Stimulated activated CD8-positive, alpha-beta memory T cell treated with anti-CD3 and anti-CD28 coated beads, Interleukin-15, amount 100 ng/mL, for 4 hours (primary cell): ENCODE results near the gene PYM1.
"Not testable (repeated sequence)": the region's sequence is repeated elsewhere in the genome, so short reads cannot be mapped to it uniquely, and the experiment has no call there.

Experiments
- DNase-seq, 2 donors: peaks; one replicate each; pipeline ENCODE4 v3.0.0-alpha.2; 2020; ENCODE audit warnings: low read depth in 2 of 2

The PYM1 gene

DNA sequence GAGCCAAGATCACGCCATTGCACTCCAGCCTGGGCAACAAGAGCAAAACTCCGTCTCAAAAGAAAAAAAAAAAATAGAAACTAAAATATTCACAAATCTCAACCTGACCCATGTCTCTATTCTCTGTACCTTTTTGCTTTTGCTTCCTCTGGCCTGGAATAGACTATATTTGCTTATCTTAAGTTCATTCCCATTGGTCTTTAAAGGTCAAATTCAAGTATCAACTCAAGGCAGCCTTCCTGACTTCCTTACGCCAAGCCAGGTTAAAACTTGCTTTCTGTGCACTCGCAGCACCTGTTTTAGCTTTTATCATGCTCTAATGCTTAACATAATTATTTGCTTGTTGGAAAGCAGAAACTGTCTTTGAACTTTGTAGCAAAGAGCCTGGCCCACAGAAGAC, 14.8 kb downstream of the PYM1 start:
- no peak for DNase-seq

DNA sequence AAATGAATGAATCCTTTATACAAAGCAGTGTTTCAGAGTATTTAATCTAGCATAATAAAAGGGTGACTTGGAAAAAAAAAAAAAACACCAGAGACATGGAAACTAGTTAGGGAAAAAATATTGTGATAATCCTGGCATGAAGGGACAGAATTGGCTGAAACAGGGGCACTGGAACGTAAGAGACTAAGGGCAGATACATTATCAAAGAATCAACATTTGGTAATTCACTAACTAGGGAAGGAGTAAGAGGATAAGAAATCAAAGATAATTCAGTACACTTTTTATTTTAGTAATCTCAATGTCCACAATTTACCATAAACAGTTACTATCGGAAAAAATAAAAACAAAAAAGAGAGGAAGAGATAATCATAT, 18.2 kb downstream of the PYM1 start:
- DNase-seq = no peak

DNA sequence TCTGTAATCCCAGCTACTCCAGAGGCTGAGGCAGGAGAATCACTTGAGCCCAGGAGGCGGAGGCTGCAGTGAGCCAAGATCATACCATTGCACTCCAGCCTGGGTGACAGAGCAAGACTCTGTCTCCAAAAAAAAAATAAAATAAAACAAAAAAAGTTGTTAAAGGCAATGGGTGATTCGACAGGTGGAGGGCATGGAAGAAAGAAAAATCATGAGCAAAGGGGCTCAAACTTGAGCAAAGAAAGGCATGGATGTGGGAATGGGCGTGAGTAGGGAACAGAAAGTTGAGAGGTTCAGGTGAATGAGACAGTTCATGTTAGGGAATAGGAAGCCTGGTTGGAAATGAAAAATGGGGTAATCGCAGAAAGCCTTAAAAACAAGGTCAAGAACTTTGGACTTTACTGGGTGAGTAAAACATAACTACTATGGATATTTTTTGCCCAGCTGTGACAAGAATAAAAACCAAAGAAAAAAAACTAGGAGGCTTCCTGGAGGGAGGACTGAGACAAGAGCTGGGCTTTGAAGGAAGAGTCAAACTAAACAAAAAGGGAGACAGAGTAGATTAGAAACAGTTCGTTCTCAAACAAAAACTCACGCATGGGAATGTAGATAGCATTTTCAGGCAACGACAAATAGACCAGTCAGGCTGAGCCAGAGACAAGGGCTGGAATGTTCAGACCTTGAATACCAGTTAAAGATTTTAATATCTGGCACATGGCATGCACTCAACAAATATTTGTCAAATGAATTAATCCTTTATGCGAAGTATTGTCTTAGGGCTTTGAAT, 18.8 kb downstream of the PYM1 start:
- no peak for DNase-seq

- no peak for DNase-seq
Measured at GRCh38 chr12:55906056-55906455, 21.6 kb downstream of the PYM1 start.

DNA sequence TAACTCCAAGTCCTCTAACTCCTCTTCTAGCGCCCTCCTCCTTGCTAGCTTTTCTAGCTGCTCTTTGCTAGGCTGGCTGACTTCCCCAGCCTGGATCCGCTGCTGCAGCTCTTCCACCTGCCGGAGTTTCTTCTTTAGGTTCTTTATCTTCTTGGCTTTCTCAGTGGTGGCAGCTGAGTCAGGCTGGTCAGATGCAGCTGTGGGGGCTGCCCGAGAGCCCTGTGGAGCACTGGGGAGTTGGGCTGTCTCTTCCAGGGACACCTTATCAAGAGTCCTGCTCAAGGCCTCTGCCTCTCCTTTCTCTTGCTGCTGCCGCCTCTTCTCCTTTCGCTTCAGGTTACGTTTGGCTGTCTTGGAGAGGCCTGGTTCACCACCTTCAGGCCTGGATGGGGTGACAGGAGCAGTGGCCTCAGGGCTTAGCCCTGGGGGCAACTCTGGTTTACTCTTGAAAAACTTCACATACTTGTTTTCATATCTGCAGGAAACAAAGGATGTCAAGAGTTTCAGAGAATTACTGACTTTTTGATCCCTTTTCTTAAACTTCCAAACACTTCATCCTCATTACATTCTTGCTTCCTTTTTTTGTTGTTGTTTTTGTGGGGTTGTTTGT, 25.7 kb downstream of the PYM1 start:
- no peak for DNase-seq

DNA sequence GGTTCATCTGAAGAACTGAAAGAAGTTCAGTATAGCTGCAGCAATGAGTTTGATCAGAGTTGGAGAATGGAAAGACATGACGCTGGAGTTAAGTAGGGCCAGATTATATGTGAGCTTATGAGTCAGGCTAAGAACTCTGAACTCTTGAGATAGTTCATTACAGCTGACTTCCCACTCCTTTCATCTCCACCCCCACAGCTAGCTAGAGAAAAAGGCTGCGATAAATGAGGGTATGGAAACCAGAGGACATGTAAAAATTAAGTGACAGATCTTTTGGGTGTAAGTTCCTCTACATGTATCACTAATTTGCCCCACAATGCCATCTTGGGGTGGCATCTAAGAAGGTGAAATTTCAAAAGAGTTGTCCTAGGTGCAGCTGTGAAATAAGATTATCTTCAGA, 28.6 kb downstream of the PYM1 start:
- DNase-seq = peak in 1 of 2 donors; percentile 20

DNA sequence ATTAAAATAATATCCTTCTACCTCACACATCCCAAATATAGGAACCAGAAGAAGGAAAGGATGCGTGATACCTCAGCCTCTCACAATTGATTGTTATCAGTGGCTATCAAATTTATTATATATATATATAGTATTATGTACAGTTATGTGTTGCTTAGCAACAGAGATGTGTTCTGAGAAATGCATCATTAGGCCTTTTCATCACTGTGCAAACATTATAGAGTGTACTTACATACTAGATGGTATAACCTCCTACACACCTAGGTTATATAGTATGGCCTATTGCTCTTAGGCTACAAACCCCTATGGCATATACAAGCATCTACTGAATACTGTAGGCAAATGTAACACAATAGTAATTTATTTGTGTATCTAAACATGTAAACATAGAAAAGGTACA, 34.0 kb downstream of the PYM1 start:
- no peak for DNase-seq

DNA sequence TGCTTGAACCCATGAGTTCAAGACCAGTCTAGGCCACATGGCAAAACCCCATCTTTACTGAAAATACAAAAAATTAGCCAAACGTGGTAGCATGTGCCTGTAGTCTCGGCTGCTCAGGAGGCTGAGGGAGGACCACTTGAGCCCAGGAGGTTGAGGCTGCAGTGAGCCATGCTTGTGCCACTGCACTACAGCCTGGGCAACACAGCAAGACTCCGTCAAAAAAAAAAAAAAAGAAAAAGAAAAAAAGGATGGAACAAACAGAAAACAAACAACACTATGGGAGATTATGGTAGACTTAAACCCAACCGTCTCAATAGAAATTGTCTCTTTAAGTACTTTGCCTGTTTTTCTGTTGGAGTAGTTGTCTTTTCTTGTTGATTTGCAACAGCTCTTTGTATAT, 36.4 kb downstream of the PYM1 start:
- no peak for DNase-seq

DNA sequence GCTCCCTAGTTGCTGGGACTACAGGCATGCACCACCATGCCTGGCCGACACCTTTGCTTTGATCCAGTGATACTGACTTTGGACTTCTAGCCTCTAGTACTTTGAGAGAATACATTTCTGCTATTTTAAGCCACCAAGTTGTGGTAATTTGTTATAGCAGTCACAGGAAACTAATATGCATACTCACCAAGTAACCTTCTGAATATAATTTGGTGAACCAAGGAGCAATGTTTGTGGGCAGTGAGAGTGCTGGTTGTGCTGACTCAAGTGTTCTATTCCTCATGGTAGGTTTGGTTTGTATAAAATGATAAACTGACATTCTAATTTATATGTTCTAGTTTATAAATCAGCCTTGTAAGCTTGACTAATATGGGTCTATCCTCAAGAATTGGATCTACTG, 42.6 kb downstream of the PYM1 start:
- no peak for DNase-seq

DNA sequence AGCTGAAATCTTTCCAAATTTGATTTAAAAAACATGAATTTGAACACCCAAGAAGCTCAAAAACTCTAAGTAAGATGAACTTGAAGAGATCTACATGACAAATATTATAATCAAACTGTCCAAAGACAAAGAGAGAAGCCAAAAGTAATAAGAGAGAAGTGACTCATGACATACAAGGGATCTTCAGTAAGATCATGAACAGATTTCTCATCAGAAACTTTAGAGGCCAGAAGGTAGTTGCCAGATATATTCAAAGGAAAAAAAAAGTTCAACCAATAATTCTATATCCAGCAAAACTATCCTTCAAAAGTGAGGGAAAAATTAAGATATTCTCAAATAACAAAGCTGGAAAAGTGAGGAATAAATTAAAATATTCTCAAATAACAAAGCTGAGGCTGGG, 49.9 kb downstream of the PYM1 start:
- DNase-seq = no peak

DNA sequence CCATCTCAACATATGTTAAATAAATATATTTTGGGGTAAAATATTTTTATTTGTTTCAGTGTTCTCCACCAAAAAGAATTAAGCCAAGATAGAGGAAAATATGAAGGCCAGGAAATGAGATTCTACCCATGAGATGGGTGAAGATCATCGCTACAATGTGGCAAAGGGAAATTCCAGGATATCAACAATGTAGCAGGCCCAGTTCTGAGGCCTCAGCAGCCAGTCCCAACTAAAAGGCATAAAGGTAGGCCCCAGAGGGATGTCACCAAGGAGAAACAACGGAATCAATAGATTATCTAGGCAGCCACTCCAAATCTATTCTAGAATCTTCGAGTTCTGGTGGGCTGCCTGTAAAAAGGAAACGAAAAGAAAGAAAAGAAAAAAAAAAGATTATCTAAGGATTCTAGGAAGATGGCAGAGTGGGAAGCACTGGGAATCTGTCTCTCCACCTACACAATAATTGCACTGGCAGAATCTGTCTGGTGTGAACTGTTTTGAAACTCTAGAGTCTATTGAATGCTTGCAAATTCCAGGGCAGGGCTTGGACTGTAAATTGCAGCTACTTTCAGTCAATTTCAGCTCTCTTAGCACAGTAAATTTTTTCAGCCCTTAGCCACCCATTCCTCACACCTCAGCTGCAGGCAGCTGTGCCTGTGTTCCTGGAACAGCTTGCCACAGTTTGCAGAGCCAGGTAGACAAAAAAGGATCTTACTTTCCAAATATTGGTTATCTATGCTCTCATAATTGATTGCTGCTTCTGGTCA, 51.8 kb downstream of the PYM1 start:
- no peak for DNase-seq

- no peak for DNase-seq
Measured at GRCh38 chr12:55874443-55874842, 53.3 kb downstream of the PYM1 start.

GRCh38 chr12:55866454-55867004, 61.2 kb downstream of the PYM1 start:
- not testable (repeated sequence) for DNase-seq

GRCh38 chr12:55865327-55865726, 62.4 kb downstream of the PYM1 start:
- no peak for DNase-seq

DNA sequence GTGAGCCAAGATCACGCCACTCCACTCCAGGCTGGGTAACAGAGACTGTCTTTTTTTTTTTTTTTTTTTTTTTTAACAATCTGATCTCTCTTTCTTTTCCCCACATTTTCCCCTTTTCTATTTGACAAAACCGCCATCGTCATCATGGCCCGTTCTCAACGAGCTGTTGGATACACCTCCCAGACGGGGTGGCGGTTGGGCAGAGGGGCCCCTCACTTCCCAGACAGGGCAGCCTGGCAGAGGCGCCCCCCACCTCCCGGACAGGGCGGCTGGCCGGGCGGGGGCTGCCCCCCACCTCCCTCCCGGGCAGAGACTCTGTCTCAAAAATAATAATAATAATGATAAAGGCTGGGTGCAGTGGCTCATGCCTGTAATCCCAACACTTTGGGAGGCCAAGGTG, 64.8 kb downstream of the PYM1 start:
- DNase-seq = not testable (repeated sequence)

GRCh38 chr12:55862286-55862685, 65.4 kb downstream of the PYM1 start:
- DNase-seq = no peak

DNA sequence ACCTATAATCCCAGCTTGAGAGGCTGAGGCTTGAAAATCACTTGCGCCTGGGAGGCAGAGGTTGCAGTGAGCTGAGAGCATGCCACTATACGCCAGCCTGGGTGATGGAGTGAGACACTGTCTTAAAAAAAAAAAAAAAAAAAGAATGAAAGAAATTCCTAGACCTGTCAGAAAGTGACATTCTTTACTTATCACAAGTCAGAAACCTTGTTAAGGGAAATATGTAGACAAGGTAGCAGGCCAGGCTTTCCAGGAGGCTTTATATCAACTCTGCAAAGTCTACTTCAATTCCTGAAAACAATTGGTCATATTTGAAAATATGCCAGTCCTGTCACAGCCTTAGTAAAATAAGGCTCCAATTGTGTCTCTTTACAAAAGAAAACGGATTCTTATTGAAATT, 65.8 kb downstream of the PYM1 start:
- no peak for DNase-seq

GRCh38 chr12:55861396-55861795, 66.3 kb downstream of the PYM1 start:
- DNase-seq = no peak

DNA sequence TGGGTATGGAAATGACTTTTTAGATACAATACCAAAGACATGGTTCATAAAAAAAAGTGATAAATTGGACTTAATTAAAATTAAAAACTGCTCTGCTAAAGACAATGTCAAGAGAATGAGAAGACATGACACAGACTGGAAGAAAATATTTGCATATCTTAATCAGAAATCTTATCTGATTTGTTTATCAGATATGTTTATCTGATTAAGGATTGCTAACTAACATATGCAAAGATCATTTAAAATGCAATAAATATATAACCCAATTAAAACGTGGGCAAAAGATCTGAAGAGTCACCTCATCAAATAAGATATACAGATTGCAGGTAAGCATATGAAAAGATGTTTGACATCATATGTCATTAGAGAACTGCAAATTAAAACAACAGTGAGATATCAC, 75.0 kb downstream of the PYM1 start:
- DNase-seq = no peak
